ENCODE data around the gene KHDRBS2.

- no peak for TF ChIP-seq POLR2AphosphoS5 (IDR thresholded peaks at IDR 0.05; ENCODE audit: borderline replicate concordance, low read depth, low read length)
- no peak for TF ChIP-seq EZH2 (IDR thresholded peaks at IDR 0.05)
These were observed 20.0 kb downstream of the KHDRBS2 start for GRCh38 chr6:62265906-62266525.

Data from SK-N-MC (cell line).